CD4-positive, alpha-beta memory T cell (primary cell): Measurements from ENCODE around the gene TPCN1. TPM values are rescaled to one million over a fixed set of nuclear protein-coding genes. Genes with fewer than 3 reads are reported as not detected.
A peak's percentile ranks its signal among the peaks of the same experiment; 100 is the strongest.

Source experiments
- CTCF ChIA-PET: fragments of 350-600 bp; sonication (Branson Sonifier 250); formaldehyde crosslinking; loops from one replicate; lab custom pipeline; 2021; ENCODE audit warnings: inconsistent platforms; ENCODE audit not compliant: partially characterized antibody; lab: Charles Lee
- POLR2A ChIA-PET: fragments of 350-600 bp; sonication (Branson Sonifier 250); formaldehyde crosslinking; loops from one replicate; lab custom pipeline; 2021; ENCODE audit not compliant: partially characterized antibody; lab: Charles Lee
- DNase-seq, 5 donors: peaks; one replicate each; pipeline versions ENCODE4 v3.0.0 to v3.0.0-alpha.2; 2020 to 2022; ENCODE audit warnings: mixed read lengths in 1 of 5
- H3K27ac ChIP-seq: one replicate; pipeline ENCODE4 v1.7.0; 2013; ENCODE audit warnings: low read depth, low read length
- H3K27me3 ChIP-seq: 2 replicates; pipeline ENCODE4 v1.7.0; 2013; ENCODE audit warnings: mild to moderate bottlenecking, low read length, moderate library complexity; ENCODE audit not compliant: insufficient read depth
- H3K36me3 ChIP-seq: 2 replicates; pipeline ENCODE4 v1.7.0; 2013; ENCODE audit warnings: mild to moderate bottlenecking, low read length, moderate library complexity; ENCODE audit not compliant: insufficient read depth
- H3K4me1 ChIP-seq: 2 replicates; pipeline ENCODE4 v1.7.0; 2013; ENCODE audit warnings: mild to moderate bottlenecking, low read length, moderate library complexity; ENCODE audit not compliant: insufficient read depth
- H3K4me3 ChIP-seq, 2 donors: one replicate each; pipeline ENCODE4 v1.7.0; 2013; ENCODE audit warnings: low read length in 2 of 2, mild to moderate bottlenecking in 1 of 2
- H3K9me3 ChIP-seq, 2 donors: one replicate each; pipeline ENCODE4 v1.7.0; 2013; ENCODE audit warnings: low read length in 2 of 2, control low read depth in 1 of 2; ENCODE audit not compliant: control insufficient read depth in 1 of 2
- H3K27ac Mint-ChIP-seq, 7 donors: one replicate each; pipeline ENCODE4 v1.8.0; 2020 to 2021; ENCODE audit warnings: mixed read lengths in 7 of 7, mild to moderate bottlenecking in 6 of 7, inconsistent platforms in 3 of 7, moderate library complexity in 3 of 7
- H3K27me3 Mint-ChIP-seq, 2 donors: one replicate each; pipeline ENCODE4 v1.8.0; 2020 to 2021; ENCODE audit warnings: mixed read lengths in 2 of 2
- H3K36me3 Mint-ChIP-seq, 2 donors: one replicate each; pipeline ENCODE4 v1.8.0; 2020 to 2021; ENCODE audit warnings: mixed read lengths in 2 of 2, inconsistent platforms in 1 of 2, mild to moderate bottlenecking in 1 of 2
- H3K4me1 Mint-ChIP-seq, 4 donors: one replicate each; pipeline ENCODE4 v1.8.0; 2020 to 2021; ENCODE audit warnings: mixed read lengths in 4 of 4, mild to moderate bottlenecking in 1 of 4
- H3K4me3 Mint-ChIP-seq, 8 donors: one replicate each; pipeline ENCODE4 v1.8.0; 2020 to 2021; ENCODE audit warnings: mixed read lengths in 8 of 8, mild to moderate bottlenecking in 7 of 8, moderate library complexity in 6 of 8, inconsistent platforms in 3 of 8
- H3K9me3 Mint-ChIP-seq, 8 donors: one replicate each; pipeline ENCODE4 v1.8.0; 2020 to 2021; ENCODE audit warnings: mixed read lengths in 8 of 8, mild to moderate bottlenecking in 5 of 8, inconsistent platforms in 3 of 8, moderate library complexity in 1 of 8
- intact Hi-C: fragments of 100-400 bp; cut with micrococcal nuclease; formaldehyde crosslinking; loops from one replicate; pipeline ENCODE4 v1.15.1; 2023
- polyA plus RNA-seq, 2 donors: library from polyadenylated mRNA; unstranded; fragments of 300-500 nt; fragmentation: Illumina TruSeq; gene quantifications; one replicate each; pipeline ENCODE4 v1.2.3, GENCODE V29; 2021
- total RNA-seq, 2 experiments: library from RNA; stranded (reverse); gene quantifications; one replicate each; pipeline ENCODE4 v1.2.3, GENCODE V29; 2021

The TPCN1 gene
- total and polyA plus RNA-seq, 4 experiments from 2014 or later: 8.5 to 94.2 (median 49.9) TPM

GRCh38 chr12:113268136-113268535, 46.9 kb downstream of the TPCN1 start:
- ChIA-PET CTCF (interaction anchor here (0.7 kb wide), 1 partner anchor 157 kb away, joined by 3 read pairs; no protein-coding TSS in a partner anchor), POLR2A (no interaction called here)
- H3K27ac Mint-ChIP-seq: peak overlapping the region in 1 of 7 donors; percentile 51
- H3K27ac ChIP-seq: no peak overlapping the region
- H3K9me3 ChIP-seq: no peaks in the 10 kb centered on the region
- no peak overlapping the region for H3K4me3 ChIP-seq
- peaks cover 23% of the 10 kb centered on the region for H3K36me3 ChIP-seq
- peaks cover 3 to 17% (median 6%) of the 10 kb centered on the region in 4 donors for H3K4me1 Mint-ChIP-seq
- no peaks in the 10 kb centered on the region for H3K27me3 Mint-ChIP-seq
- no peak for DNase-seq
- H3K9me3 Mint-ChIP-seq: no peaks in the 10 kb centered on the region
- intact Hi-C loops: no loop called here
- peaks cover 39 to 40% of the 10 kb centered on the region in 2 donors for H3K36me3 Mint-ChIP-seq
- H3K27me3 ChIP-seq: no peaks in the 10 kb centered on the region
- H3K4me1 ChIP-seq: no peaks in the 10 kb centered on the region
- no peak overlapping the region for H3K4me3 Mint-ChIP-seq

- peaks cover 39 to 40% of the 10 kb centered on the region in 2 donors for H3K36me3 Mint-ChIP-seq
These were observed 47.4 kb downstream of the TPCN1 start for GRCh38 chr12:113268621-113269020.

GRCh38 chr12:113269257-113269943, 48.1 kb downstream of the TPCN1 start:
- H3K27ac ChIP-seq: no peak overlapping the region
- no peaks in the 10 kb centered on the region for H3K4me1 ChIP-seq
- Mint-ChIP-seq H3K4me3 (no peak overlapping the region), H3K36me3 (peaks cover 36 to 46% of the 10 kb centered on the region in 2 donors), H3K9me3 (no peaks in the 10 kb centered on the region), H3K4me1 (peaks cover 0 to 6% (median 2%) of the 10 kb centered on the region in 4 donors), H3K27me3 (no peaks in the 10 kb centered on the region), H3K27ac (no peak overlapping the region)
- no peaks in the 10 kb centered on the region for H3K27me3 ChIP-seq
- intact Hi-C loops: no loop called here
- ChIA-PET POLR2A (no interaction called here), CTCF (no interaction called here)
- no peaks in the 10 kb centered on the region for H3K9me3 ChIP-seq
- no peak for DNase-seq
- peaks cover 31% of the 10 kb centered on the region for H3K36me3 ChIP-seq
- H3K4me3 ChIP-seq: no peak overlapping the region

More at GRCh38 chr12:113268621-113269020, 47.4 kb downstream of the TPCN1 start:
- Mint-ChIP-seq H3K4me3 (no peak overlapping the region), H3K27me3 (no peaks in the 10 kb centered on the region), H3K4me1 (peaks cover 1 to 14% (median 4%) of the 10 kb centered on the region in 4 donors), H3K9me3 (no peaks in the 10 kb centered on the region), H3K27ac (no peak overlapping the region)
- Histone ChIP-seq H3K27me3 (no peaks in the 10 kb centered on the region), H3K9me3 (no peaks in the 10 kb centered on the region), H3K4me3 (no peak overlapping the region), H3K4me1 (no peaks in the 10 kb centered on the region), H3K36me3 (peaks cover 28% of the 10 kb centered on the region), H3K27ac (no peak overlapping the region)
- intact Hi-C loops: no loop called here
- POLR2A ChIA-PET: no interaction called here
- no peak for DNase-seq
- CTCF ChIA-PET: interaction anchor here (0.7 kb wide), 1 partner anchor 157 kb away, joined by 3 read pairs; no protein-coding TSS in a partner anchor

GRCh38 chr12:113270709-113271009, 49.4 kb downstream of the TPCN1 start:
- POLR2A ChIA-PET: interaction anchor here (0.6 kb wide), 1 partner anchor 32 kb away, joined by 5 read pairs; no protein-coding TSS in a partner anchor
- Mint-ChIP-seq H3K36me3 (peaks cover 40 to 49% of the 10 kb centered on the region in 2 donors), H3K27ac (no peak overlapping the region)

GRCh38 chr12:113271466-113271852, 50.2 kb downstream of the TPCN1 start:
- no peak overlapping the region for H3K27ac ChIP-seq
- H3K27me3 ChIP-seq: no peaks in the 10 kb centered on the region
- DNase-seq: no peak
- POLR2A ChIA-PET: no interaction called here
- Mint-ChIP-seq H3K9me3 (no peaks in the 10 kb centered on the region), H3K4me3 (no peak overlapping the region), H3K4me1 (peaks cover 0 to 6% (median under 1%) of the 10 kb centered on the region in 4 donors), H3K27me3 (no peaks in the 10 kb centered on the region), H3K27ac (no peak overlapping the region), H3K36me3 (peaks cover 34 to 44% of the 10 kb centered on the region in 2 donors)
- H3K36me3 ChIP-seq: peaks cover 44% of the 10 kb centered on the region
- no peak overlapping the region for H3K4me3 ChIP-seq
- H3K4me1 ChIP-seq: no peaks in the 10 kb centered on the region
- no peaks in the 10 kb centered on the region for H3K9me3 ChIP-seq
- CTCF ChIA-PET: no interaction called here
- intact Hi-C loops: no loop called here

More at GRCh38 chr12:113270709-113271009, 49.4 kb downstream of the TPCN1 start:
- no peaks in the 10 kb centered on the region for H3K27me3 Mint-ChIP-seq
- H3K4me1 ChIP-seq: no peaks in the 10 kb centered on the region
- no peaks in the 10 kb centered on the region for H3K27me3 ChIP-seq
- H3K4me3 Mint-ChIP-seq: no peak overlapping the region
- intact Hi-C loops: no loop called here
- peaks cover 0 to 6% (median 2%) of the 10 kb centered on the region in 4 donors for H3K4me1 Mint-ChIP-seq
- H3K36me3 ChIP-seq: peaks cover 36% of the 10 kb centered on the region
- no peak overlapping the region for H3K27ac ChIP-seq
- H3K4me3 ChIP-seq: no peak overlapping the region
- CTCF ChIA-PET: no interaction called here
- H3K9me3 Mint-ChIP-seq: no peaks in the 10 kb centered on the region
- H3K9me3 ChIP-seq: no peaks in the 10 kb centered on the region
- DNase-seq: no peak

- no peaks in the 10 kb centered on the region for H3K9me3 Mint-ChIP-seq
- CTCF ChIA-PET: no interaction called here
- H3K4me3 Mint-ChIP-seq: no peak overlapping the region
- no peaks in the 10 kb centered on the region for H3K27me3 Mint-ChIP-seq
- Histone ChIP-seq H3K4me3 (no peak overlapping the region), H3K27me3 (no peaks in the 10 kb centered on the region), H3K27ac (no peak overlapping the region), H3K4me1 (no peaks in the 10 kb centered on the region), H3K9me3 (no peaks in the 10 kb centered on the region), H3K36me3 (peaks cover 46% of the 10 kb centered on the region)
- peaks cover 0 to 6% (median under 1%) of the 10 kb centered on the region in 4 donors for H3K4me1 Mint-ChIP-seq
- DNase-seq: no peak
- POLR2A ChIA-PET: no interaction called here
- H3K27ac Mint-ChIP-seq: no peak overlapping the region
- peaks cover 31 to 46% of the 10 kb centered on the region in 2 donors for H3K36me3 Mint-ChIP-seq
- intact Hi-C loops: no loop called here
These were observed 50.7 kb downstream of the TPCN1 start for GRCh38 chr12:113271853-113272561.

GRCh38 chr12:113273053-113273725, 51.9 kb downstream of the TPCN1 start:
- Histone ChIP-seq H3K27me3 (no peaks in the 10 kb centered on the region), H3K4me1 (no peaks in the 10 kb centered on the region), H3K9me3 (no peaks in the 10 kb centered on the region), H3K36me3 (peaks cover 47% of the 10 kb centered on the region), H3K4me3 (no peak overlapping the region), H3K27ac (no peak overlapping the region)
- Mint-ChIP-seq H3K9me3 (no peaks in the 10 kb centered on the region), H3K4me1 (peaks cover 0 to 6% (median under 1%) of the 10 kb centered on the region in 4 donors), H3K4me3 (peak overlapping the region in 1 of 8 donors; percentile 10), H3K36me3 (peaks cover 31 to 45% of the 10 kb centered on the region in 2 donors), H3K27me3 (no peaks in the 10 kb centered on the region), H3K27ac (no peak overlapping the region)
- no peak for DNase-seq
- intact Hi-C loops: no loop called here
- POLR2A ChIA-PET: no interaction called here
- CTCF ChIA-PET: no interaction called here
